GM18861 (cell line): ENCODE measurements around the gene TMEM271.
"Not testable (repeated sequence)": the region's sequence is repeated elsewhere in the genome, so short reads cannot be mapped to it uniquely, and the experiment has no call there.

ENCODE experiments used
- ATAC-seq: cut with Tn5 transposase; IDR thresholded peaks from one replicate; pipeline ENCODE4 v1.9.1; 2021; ENCODE audit not compliant: unreplicated experiment

TMEM271 gene

DNA sequence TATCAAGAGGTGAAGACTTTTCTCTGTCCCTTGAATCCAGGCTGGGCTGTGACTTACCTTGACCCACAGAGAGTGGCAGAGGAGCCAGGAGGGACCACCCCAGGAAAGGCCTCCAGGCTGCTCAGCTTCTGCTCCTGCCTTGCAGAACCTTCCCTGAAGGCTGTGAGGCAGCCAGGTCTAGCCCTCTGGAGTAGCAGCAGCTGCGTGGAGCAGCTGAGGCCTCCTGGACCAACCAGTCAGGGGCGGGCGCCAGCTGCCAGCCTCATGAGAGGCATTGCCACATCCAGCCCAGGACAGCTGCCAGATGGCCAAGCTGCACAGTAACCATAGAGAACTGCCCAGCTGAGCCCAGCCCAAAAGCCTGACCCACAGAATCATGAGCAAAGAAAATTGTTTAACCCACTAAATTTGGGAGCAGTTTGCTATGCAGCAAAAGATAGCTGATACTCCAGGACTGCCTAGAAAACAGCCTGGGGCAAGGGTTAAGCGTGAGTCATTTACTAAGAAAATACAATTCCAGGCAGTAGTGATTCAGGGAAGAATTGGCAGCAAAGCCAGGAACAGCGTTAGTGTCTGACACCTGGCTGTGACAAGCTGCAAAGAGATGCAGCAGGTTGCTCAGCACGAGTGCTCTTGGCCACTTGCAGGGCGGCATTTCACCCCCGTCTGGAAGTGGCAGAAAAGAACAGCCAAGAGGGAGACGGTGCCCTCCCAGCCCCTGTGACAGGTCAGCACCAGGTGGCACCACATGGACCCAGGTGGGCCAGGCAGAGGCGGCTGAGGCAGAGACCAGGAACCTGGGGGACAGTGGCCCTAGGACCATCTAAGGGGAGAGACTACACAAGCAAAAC, 34.5 kb upstream of the TMEM271 start:
- ATAC-seq: no peak

- ATAC-seq: no peak
Measured at GRCh38 chr4:609400-610050, 33.4 kb upstream of the TMEM271 start.

- no peak for ATAC-seq
Measured at GRCh38 chr4:608236-608635, 32.1 kb upstream of the TMEM271 start.

GRCh38 chr4:605702-606425, 29.8 kb upstream of the TMEM271 start:
- ATAC-seq: no peak

- no peak for ATAC-seq
Measured at GRCh38 chr4:604131-604530, 28.0 kb upstream of the TMEM271 start.

DNA sequence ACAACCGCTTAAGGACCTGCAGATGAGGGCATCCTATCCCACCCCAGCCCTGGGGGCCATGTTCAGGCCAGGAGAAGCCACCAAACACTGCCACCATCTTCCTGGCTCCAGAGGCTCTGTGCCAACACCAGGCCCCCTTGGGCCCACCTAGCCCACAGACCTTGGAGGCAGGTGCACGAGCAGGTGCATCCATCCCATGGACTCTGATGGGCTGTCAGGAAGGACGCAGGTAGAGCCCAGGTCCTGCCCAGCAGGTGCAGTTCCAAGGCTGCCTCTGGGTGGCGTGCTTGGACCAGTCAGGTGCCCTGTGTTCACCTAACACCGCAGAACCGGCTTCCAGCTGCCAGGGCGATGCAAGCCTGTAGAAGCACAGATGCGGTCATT, 26.5 kb upstream of the TMEM271 start:
- no peak for ATAC-seq

GRCh38 chr4:601612-602558, 25.8 kb upstream of the TMEM271 start:
- no peak for ATAC-seq

- no peak for ATAC-seq
Measured at GRCh38 chr4:600850-601515, 24.9 kb upstream of the TMEM271 start.

DNA sequence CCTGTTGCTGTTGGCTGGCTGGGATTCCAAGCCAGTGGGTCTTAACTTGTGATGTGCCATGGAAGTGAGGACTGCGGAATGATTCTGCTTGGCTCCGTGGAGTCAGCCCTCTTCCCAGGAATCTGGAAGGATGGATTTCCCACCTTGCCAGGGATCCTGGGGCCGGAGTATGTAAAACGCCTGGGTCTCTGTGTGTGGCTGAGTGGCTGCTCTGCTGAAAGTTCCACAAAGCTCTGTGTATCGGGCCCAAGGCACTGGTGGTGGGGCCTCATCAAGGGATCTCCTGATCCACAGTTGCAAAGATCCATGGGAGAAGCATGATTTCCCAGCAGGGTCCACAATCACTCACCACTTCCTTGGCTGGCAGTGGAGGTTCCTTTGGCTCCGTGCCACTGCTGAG, 24.1 kb upstream of the TMEM271 start:
- no peak for ATAC-seq

DNA sequence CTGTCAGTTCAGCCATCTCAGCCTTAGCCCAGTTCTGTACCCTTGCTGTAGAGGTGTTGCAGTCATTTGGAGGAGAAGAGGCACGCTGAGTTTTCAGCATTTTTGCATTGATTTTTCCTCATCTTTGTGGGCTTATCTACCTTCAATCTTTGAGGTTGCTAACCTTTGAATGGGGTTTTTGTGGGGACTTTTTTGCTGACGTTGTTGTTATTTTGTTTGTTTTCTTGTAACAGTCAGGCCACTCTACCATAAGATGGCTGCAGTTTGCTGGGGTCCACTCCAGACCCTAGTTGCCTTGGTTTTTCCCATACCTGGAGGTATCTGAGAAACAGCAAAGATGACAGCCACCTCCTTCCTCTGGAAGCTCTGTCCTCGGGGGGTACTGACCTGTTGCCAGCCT, 22.8 kb upstream of the TMEM271 start:
- no peak for ATAC-seq

- ATAC-seq: no peak
Measured at GRCh38 chr4:592825-593520, 16.9 kb upstream of the TMEM271 start.

GRCh38 chr4:592178-592577, 16.1 kb upstream of the TMEM271 start:
- ATAC-seq: not testable (repeated sequence)

DNA sequence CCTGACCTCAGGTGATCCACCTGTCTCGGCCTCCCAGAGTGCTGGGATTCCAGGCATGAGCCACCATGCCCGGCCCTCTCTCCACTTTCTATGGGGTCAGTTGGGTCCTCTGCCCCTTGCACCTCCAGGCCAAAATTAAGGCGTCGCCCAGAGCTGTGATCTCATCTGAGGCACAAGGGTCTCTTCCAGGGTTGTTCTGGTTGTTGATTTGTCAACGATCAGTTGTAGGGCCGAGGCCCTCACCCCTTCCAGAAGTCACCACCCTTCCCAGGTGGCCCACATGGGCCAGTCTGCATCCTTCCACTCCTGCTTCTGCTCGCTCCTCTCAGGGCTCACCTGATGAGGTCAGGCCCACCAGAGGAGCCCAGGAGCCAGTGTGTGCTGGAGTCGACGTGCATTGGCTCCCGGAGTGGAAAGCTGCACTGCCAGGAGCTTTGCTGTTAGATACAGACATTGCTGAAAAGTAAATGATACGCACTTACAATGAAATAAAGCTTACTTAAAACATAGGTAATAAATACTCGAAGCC, 14.3 kb upstream of the TMEM271 start:
- ATAC-seq: no peak

GRCh38 chr4:589219-589963, 13.3 kb upstream of the TMEM271 start:
- no peak for ATAC-seq

GRCh38 chr4:588351-588849, 12.3 kb upstream of the TMEM271 start:
- no peak for ATAC-seq

- no peak for ATAC-seq
Measured at GRCh38 chr4:587671-588350, 11.7 kb upstream of the TMEM271 start.

- no peak for ATAC-seq
Measured at GRCh38 chr4:583820-584219, 7.7 kb upstream of the TMEM271 start.
